DOHH2 (cell line): Measurements from ENCODE around the gene TMEM253.

ENCODE experiments used
- EZH2phosphoT487 ChIP-seq: fragments of 200-600 bp; sonication (generic); IDR thresholded peaks from 2 replicates; pipeline ENCODE4 v1.6.1; 2017; ENCODE audit warnings: borderline replicate concordance, mild to moderate bottlenecking, antibody characterized with exemption, low read length, moderate library complexity, mixed read lengths
- TF ChIP-seq, protein P1 (sequence below): fragments of 200-600 bp; sonication (generic); IDR thresholded peaks from one replicate; pipeline ENCODE4 v1.5.1; 2014; ENCODE audit warnings: antibody characterized with exemption, mild to moderate bottlenecking, low read depth, low read length; ENCODE audit not compliant: poor library complexity, severe bottlenecking

DNA sequence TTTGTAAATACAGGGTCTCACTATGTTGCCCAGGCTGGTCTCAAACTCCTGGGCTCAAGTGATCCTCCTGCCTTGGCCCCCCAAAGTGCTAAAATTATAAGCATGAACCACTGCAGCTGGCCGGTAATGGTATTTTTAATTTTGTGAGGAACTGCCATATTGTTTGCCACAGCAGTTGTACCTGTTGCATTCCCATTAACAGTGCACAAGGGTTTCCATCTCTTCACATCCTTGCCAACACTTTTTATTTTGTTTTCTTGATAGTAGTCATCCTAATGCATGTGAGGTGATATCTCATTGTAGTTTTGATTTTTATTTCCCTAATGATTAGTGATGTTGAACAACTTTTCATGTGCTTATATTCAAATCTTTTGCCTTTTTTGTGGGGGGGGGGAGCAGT lies 41.5 kb downstream of the TMEM253 start:
- TF ChIP-seq, protein P1, sequence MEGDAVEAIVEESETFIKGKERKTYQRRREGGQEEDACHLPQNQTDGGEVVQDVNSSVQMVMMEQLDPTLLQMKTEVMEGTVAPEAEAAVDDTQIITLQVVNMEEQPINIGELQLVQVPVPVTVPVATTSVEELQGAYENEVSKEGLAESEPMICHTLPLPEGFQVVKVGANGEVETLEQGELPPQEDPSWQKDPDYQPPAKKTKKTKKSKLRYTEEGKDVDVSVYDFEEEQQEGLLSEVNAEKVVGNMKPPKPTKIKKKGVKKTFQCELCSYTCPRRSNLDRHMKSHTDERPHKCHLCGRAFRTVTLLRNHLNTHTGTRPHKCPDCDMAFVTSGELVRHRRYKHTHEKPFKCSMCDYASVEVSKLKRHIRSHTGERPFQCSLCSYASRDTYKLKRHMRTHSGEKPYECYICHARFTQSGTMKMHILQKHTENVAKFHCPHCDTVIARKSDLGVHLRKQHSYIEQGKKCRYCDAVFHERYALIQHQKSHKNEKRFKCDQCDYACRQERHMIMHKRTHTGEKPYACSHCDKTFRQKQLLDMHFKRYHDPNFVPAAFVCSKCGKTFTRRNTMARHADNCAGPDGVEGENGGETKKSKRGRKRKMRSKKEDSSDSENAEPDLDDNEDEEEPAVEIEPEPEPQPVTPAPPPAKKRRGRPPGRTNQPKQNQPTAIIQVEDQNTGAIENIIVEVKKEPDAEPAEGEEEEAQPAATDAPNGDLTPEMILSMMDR: no peak
- TF ChIP-seq EZH2phosphoT487: no peak
